H1 (cell line): ENCODE data around the gene WDR74.
A peak's percentile ranks its signal among the peaks of the same experiment; 100 is the strongest.

Experiments used
- POLR2A ChIP-seq, 2 experiments: IDR thresholded peaks; 1 replicate in 1 of 2; 2 replicates in 1 of 2; pipeline ENCODE4 v1.6.1; 2011; ENCODE audit warnings: low read depth in 2 of 2, low read length in 2 of 2, mild to moderate bottlenecking in 2 of 2; ENCODE audit errors: control extremely low read depth in 1 of 2
- POLR2AphosphoS5 ChIP-seq: IDR thresholded peaks from 2 replicates; pipeline ENCODE4 v1.6.1; 2011; ENCODE audit warnings: low read depth, low read length
- POU5F1 ChIP-seq: IDR thresholded peaks from 2 replicates; pipeline ENCODE4 v1.6.1; 2011; ENCODE audit warnings: low read depth, mild to moderate bottlenecking, low read length, moderate library complexity
- SAP30 ChIP-seq: fragments of 300-600 bp; sonication (generic); IDR thresholded peaks from 2 replicates; pipeline ENCODE4 v1.7.1; 2012; ENCODE audit warnings: low read length, moderate library complexity, mild to moderate bottlenecking, inconsistent platforms; ENCODE audit not compliant: insufficient read depth, insufficient replicate concordance
- SP2 ChIP-seq: IDR thresholded peaks from 2 replicates; pipeline ENCODE4 v1.6.1; 2012; ENCODE audit warnings: mild to moderate bottlenecking, low read length, inconsistent platforms
- SUZ12 ChIP-seq: fragments of 200-600 bp; sonication (generic); IDR thresholded peaks from 2 replicates; pipeline ENCODE4 v1.6.1; 2012; ENCODE audit warnings: mild to moderate bottlenecking, inconsistent platforms, low read length, moderate library complexity, mixed read lengths
- TF ChIP-seq, protein P1 (sequence below), 3 experiments: IDR thresholded peaks; 1 replicate in 2 of 3; 2 replicates in 1 of 3; pipeline versions ENCODE4 v1.5.1 to v1.6.1; 2011; ENCODE audit warnings: low read length in 3 of 3, mild to moderate bottlenecking in 3 of 3, inconsistent platforms in 2 of 3, low read depth in 1 of 3, moderate library complexity in 1 of 3; ENCODE audit not compliant: insufficient read depth in 1 of 3; ENCODE audit errors: control extremely low read depth in 1 of 3

- TF ChIP-seq SP2 (no peak), SUZ12 (no peak), POLR2AphosphoS5 (peak; percentile 70), POLR2A (IDR thresholded peaks at IDR 0.05; ENCODE audit: control extremely low read depth in 1 of 2, low read depth in 2 of 2, low read length in 2 of 2) (peak; percentile 17 to 41; a peak in 2 of 3 replicates), POU5F1 (no peak), SAP30 (no peak)
- TF ChIP-seq, protein P1, sequence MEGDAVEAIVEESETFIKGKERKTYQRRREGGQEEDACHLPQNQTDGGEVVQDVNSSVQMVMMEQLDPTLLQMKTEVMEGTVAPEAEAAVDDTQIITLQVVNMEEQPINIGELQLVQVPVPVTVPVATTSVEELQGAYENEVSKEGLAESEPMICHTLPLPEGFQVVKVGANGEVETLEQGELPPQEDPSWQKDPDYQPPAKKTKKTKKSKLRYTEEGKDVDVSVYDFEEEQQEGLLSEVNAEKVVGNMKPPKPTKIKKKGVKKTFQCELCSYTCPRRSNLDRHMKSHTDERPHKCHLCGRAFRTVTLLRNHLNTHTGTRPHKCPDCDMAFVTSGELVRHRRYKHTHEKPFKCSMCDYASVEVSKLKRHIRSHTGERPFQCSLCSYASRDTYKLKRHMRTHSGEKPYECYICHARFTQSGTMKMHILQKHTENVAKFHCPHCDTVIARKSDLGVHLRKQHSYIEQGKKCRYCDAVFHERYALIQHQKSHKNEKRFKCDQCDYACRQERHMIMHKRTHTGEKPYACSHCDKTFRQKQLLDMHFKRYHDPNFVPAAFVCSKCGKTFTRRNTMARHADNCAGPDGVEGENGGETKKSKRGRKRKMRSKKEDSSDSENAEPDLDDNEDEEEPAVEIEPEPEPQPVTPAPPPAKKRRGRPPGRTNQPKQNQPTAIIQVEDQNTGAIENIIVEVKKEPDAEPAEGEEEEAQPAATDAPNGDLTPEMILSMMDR (IDR thresholded peaks at IDR 0.05; ENCODE audit: control extremely low read depth in 1 of 3, insufficient read depth in 1 of 3, low read depth in 1 of 3, low read length in 3 of 3) = no peak
Observed at GRCh38 chr11:62832336-62833234, 6.8 kb downstream of the WDR74 start, which contains the start of gene TEX54.
